ENCODE measurements around the gene LEPR.

GRCh38 chr1:65441464-65441863 is 21.0 kb downstream of the LEPR start:
- TF ChIP-seq CTCF (optimal IDR thresholded peaks at IDR 0.05 in 1 of 3, IDR thresholded peaks at IDR 0.05 in 1 of 3, conservative IDR thresholded peaks at IDR 0.05 in 1 of 3; ENCODE audit: extremely low read depth in 1 of 3, insufficient read depth in 2 of 3, low read length in 3 of 3) (no peak), EZH2 (IDR thresholded peaks at IDR 0.05; ENCODE audit: low read length) (no peak)

All from keratinocyte (primary cell).